ENCODE results near the gene CEP78.
"Not testable (repeated sequence)": the region's sequence is repeated elsewhere in the genome, so short reads cannot be mapped to it uniquely, and the experiment has no call there.

CEP78 gene, protein sequence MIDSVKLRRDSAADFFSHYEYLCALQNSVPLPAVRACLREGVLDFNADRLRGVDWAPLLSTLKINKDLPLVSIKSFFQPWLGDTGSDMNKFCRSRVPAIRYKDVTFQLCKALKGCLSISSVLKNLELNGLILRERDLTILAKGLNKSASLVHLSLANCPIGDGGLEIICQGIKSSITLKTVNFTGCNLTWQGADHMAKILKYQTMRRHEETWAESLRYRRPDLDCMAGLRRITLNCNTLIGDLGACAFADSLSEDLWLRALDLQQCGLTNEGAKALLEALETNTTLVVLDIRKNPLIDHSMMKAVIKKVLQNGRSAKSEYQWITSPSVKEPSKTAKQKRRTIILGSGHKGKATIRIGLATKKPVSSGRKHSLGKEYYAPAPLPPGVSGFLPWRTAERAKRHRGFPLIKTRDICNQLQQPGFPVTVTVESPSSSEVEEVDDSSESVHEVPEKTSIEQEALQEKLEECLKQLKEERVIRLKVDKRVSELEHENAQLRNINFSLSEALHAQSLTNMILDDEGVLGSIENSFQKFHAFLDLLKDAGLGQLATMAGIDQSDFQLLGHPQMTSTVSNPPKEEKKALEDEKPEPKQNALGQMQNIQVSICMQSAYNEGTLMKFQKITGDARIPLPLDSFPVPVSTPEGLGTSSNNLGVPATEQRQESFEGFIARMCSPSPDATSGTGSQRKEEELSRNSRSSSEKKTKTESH

DNA sequence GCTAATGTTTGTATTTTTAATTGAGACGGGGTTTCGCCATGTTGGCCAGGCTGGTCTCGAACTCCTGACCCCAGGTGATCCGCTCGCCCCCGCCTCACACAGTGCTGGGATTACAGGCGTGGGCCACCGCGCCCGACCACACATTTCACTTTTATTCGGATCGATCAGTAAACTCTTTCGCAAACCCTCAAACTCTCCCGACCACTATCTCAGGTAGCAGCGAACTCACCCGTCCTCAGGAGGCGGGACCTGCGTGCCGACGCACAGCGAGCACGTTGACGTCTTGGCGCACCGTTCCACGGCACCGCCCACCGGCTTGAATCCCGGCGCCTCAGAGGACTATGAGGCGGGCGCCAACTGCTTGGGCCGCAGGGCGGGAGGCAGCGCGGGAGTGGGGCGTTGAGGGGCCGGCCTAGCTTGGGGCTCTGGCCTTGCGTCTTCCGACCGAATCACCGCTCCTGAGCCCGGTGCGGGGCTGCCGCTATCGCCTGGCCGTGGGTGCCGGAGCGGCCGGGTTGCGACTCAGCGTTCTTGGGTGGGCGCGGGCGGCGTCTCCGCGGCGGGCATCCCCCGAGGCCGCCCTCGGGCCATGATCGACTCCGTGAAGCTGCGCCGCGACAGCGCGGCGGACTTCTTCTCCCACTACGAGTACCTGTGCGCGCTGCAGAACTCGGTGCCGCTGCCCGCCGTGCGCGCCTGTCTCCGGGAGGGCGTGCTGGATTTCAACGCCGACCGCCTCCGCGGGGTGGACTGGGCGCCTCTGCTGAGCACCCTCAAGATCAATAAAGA is at the start of gene CEP78:
TSS of gene CEP78 (plus strand) at position 314 of the 789 bp plus-strand sequence. CDS start at position 590, 276 bp downstream.
- DNase-seq (ENCODE audit: low read depth in 2 of 2): peak; percentile 79 to 89

DNA sequence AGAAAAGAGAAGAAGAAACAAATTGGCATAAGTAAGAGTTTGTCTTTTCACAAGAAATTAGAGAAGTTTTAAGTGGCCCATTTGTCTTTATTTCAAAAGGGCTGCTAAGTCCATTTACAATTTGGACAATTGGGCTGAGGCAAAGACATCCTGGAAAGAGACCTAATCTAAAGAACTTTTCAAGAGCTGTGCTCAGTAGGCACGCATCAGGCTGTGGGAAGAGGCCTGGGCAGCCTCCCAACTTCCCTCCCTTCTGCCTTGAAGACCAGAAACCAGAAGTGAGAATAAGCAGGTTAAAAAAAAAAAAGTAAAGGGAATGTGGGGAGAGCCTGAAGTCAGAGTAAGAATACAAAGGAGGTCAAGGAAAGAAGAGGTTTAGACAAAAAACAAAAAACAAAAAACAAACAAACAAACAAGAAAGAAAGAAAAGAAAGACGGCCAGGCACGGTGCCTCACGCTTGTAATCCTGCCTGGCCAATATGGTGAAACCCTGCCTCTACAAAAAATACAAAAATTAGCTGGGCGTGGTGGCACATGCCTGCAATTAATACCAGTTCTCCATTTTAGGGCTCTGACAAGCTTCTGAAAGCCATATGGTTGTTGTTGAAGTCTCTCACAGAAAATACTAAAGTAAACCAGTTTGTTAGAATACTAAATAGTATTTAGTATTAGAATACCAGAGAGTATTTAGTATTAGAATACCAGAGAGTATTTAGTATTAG is 48.0 kb upstream of the CEP78 start:
- DNase-seq (ENCODE audit: low read depth in 2 of 2): no peak

DNA sequence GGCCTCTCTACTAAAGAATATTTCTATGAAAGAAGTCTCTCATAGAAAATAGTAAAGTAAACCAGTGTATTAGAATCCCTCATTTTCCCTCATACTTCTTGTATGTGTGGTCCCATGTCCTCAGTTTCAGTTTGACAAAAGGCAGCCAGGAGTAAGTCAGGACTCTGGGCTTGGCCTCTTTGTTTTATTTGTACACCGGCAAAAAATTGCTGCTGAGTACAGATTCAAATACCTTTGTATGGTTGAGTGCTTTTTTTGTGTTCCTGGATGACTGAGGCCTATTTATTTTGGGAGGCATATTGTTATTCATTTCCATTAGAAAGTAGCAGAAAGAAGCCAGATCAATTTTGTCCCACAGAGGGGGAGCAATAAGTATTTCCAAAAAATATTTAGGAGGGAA is 47.3 kb upstream of the CEP78 start:
- DNase-seq (ENCODE audit: low read depth in 2 of 2): no peak

- DNase-seq (ENCODE audit: low read depth in 2 of 2): no peak
Measured at GRCh38 chr9:78189001-78189400, 46.9 kb upstream of the CEP78 start.

- DNase-seq (ENCODE audit: low read depth in 2 of 2): no peak
Measured at GRCh38 chr9:78189461-78189860, 46.4 kb upstream of the CEP78 start.

- DNase-seq (ENCODE audit: low read depth in 2 of 2): no peak
Measured at GRCh38 chr9:78191931-78192330, 43.9 kb upstream of the CEP78 start.

DNA sequence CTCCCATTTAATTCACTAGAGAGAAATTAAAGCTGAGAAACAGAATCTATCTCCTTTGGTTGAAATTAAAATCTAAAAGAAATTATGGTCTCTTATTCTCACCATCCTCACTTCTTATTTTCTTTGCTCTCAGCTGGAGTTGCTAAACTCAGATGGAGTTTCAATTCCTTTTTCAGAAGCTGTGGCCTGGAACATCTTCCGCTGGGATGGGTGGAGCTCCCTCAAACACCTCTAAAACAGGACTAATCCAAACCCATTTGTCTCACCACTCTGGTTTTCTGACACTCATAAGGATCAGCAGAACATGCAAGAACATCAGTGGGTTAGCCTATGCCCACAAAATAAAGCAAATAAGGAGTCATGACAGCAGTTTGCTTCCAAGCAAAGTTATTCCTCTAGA is 39.6 kb upstream of the CEP78 start:
- no peak for DNase-seq (ENCODE audit: low read depth in 2 of 2)

- DNase-seq (ENCODE audit: low read depth in 2 of 2): peak; percentile 25 to 33
Measured at GRCh38 chr9:78201158-78201777, 34.6 kb upstream of the CEP78 start.

DNA sequence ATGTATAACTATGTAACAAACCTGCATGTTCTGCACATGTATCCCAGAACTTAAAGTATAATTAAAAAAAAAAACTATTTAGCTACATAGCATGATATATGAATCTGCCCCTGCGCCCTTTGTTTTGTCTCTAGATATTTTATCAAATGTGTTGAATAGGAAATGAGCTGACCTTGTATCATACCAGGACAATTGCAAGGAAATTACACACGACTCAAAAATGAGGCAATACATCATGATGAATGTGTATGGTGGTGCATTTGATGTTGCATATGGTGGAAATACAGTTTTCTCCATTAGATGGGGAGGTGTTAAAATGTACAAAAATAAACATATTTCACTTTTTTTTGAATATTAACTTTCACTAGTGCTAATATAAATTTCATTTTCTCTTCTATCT is 28.6 kb upstream of the CEP78 start:
- DNase-seq (ENCODE audit: low read depth in 2 of 2): no peak

GRCh38 chr9:78207901-78208300 is 28.0 kb upstream of the CEP78 start:
- no peak for DNase-seq (ENCODE audit: low read depth in 2 of 2)

- DNase-seq (ENCODE audit: low read depth in 2 of 2): no peak
Measured at GRCh38 chr9:78209127-78209526, 26.7 kb upstream of the CEP78 start.

DNA sequence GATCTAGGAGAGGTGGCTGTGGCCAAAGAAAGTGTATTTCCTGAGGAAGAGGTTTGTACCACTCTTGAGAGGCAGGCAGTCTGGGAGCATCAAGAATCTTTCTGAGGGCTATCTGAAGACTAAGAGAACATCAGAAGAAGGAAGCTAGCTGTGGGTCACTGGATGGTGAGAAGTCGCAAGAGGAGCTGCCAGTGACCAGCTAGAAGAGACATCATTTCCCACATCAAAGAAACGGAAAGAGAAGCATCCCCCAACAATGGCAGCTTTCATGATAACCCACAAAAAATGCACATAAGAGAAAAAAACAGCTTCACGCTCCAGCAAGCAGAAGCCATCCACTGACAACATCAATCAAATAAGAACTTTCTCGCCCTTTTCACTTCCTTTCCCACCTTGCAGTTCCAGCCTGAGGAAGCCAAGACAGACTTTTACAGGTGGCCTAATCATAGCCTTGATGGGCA is 25.0 kb upstream of the CEP78 start:
- DNase-seq (ENCODE audit: low read depth in 2 of 2): no peak

DNA sequence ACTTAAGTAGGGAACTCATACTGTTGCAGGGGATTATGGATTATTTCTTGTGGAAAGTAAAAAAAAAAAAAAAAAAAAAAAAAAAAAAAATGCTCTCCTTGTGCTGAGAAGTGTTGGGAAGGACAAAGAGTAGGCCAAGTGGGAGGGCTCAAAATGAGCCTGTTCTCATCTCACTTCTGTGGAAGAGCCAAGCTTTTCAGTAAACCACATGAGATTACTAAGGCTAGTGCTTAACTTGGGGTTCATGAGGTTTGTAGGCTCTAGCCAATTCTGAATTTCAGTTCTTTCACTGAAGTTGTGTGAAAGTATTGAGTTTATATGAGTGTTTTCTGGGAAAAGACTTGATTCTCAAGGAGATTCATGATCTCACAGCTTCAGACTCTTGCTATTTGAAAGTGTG is 23.0 kb upstream of the CEP78 start:
- DNase-seq (ENCODE audit: low read depth in 2 of 2): no peak

DNA sequence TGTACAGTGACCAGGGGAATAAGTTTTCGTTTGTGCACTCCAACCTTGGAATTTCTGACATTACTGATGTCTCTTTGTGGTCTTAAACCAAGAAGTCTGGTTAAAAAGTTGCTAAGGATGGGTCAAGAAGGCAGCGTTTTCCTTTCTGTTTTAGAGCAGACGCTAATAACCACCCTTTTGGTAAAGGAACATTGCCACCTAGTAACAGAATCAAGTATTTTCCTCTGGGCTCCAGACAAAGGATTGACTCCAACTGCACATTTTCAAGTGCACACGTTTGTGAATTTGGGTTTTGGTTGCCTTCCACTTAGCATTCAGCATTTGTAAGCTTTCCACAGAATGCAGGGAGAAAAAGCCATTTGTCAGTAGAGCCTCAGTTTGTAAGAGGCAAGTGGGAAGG is 22.2 kb upstream of the CEP78 start:
- no peak for DNase-seq (ENCODE audit: low read depth in 2 of 2)

GRCh38 chr9:78214492-78214891 is 21.4 kb upstream of the CEP78 start:
- no peak for DNase-seq (ENCODE audit: low read depth in 2 of 2)

GRCh38 chr9:78215706-78216105 is 20.2 kb upstream of the CEP78 start:
- no peak for DNase-seq (ENCODE audit: low read depth in 2 of 2)

DNA sequence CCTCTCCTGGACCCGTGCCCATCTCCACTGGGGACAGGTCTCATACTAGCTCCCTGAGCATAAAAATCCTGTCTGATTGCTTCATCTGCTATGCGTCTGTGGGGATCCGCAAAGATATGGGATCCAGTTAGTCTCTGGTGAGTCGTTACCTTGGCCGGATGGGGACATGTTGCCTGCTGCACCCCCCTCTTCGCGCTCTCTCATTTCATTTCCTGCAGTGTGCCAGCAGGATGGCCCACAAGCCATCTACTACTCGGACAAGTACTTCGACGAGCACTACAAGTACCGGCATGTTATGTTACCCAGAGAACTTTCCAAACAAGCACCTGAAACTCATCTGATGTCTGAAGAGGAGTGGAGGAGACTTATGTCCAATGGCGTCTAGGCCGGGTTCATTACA is 17.0 kb upstream of the CEP78 start:
- no peak for DNase-seq (ENCODE audit: low read depth in 2 of 2)

DNA sequence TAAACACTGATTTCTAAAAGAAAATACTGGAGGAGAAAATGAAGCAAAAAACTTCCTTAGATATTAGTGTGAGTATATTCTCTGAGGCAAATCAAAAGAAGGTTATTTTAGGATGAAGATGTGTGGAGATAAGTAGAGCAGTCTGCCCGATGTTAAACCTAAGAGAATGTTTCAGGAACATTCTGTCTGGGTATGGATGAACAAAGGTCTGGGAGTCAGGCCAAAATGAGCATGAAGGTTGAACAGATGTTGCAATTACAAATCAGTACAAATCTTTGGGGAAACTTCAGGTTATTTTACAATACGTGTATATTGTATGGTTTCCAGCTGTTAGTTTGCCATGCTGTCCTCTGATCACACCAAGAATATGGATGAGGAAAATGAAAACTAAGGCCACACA is 14.4 kb upstream of the CEP78 start:
- DNase-seq (ENCODE audit: low read depth in 2 of 2): no peak

DNA sequence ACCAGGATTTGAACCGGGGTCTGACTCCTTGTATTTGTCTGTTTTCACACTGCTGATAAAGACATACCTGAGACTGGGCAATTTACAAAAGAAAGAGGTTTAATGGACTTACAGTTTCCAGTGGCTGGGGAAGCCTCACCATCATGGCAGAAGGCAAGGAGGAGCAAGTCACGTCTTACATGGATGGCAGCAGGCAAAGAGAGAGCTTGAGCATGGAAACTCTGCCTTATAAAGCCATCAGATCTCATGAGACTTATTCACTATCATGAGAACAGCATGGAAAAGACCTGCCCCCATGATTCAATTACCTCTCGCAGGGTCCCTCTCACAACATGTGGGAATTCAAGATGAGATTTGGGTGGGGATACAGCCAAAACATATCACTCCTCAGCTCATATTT is 14.0 kb upstream of the CEP78 start:
- not testable (repeated sequence) for DNase-seq (ENCODE audit: low read depth in 2 of 2)

- no peak for DNase-seq (ENCODE audit: low read depth in 2 of 2)
Measured at GRCh38 chr9:78230761-78231160, 5.1 kb upstream of the CEP78 start.

DNA sequence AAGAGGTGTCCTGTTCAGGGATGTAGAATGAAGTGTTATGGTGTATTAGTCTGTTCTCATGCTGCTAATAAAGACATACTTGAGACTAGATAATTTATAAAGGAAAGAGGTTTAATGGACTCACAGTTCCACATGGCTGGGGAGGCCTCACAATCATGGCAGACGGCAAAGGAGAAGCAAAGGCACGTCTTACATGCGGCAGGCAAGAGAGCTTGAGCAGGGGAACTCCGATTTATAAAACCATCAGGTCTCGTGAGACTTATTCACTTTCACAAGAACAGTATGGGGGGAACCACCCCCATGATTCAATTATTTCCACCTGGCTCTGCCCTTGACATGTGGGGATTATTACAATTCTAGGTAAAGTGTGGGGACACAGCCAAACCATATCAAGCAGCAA is 3.4 kb upstream of the CEP78 start:
- DNase-seq (ENCODE audit: low read depth in 2 of 2): not testable (repeated sequence)

Data from stimulated activated CD4-positive, alpha-beta T cell treated with anti-CD3 and anti-CD28 coated beads, Interleukin-4, amount 100 ng/mL, for 48 hours (primary cell).